Transverse colon (tissue), 4 donors: ENCODE results near the gene ZNF362. TPM values are rescaled to one million over a fixed set of nuclear protein-coding genes. Genes with fewer than 3 reads are reported as not detected.

ENCODE experiments used
- DNase-seq: peaks from one replicate; pipeline ENCODE4 v3.0.0-alpha.2; 2019
- H3K27ac ChIP-seq, 4 donors: fragments of 200-600 bp; sonication (generic); 2 replicates each; pipeline ENCODE4 v1.5.1; 2016 to 2018; ENCODE audit warnings: inconsistent platforms in 4 of 4
- H3K27me3 ChIP-seq: fragments of 200-600 bp; sonication (generic); 2 replicates; pipeline ENCODE4 v1.5.1; 2017; ENCODE audit warnings: inconsistent platforms
- H3K36me3 ChIP-seq, 4 donors: fragments of 200-600 bp; sonication (generic); 2 replicates each; pipeline ENCODE4 v1.5.1; 2017 to 2019; ENCODE audit warnings: inconsistent platforms in 4 of 4
- H3K4me1 ChIP-seq, 4 donors: fragments of 200-600 bp; sonication (generic); 2 replicates each; pipeline ENCODE4 v1.5.1; 2017 to 2020; ENCODE audit warnings: inconsistent platforms in 4 of 4
- H3K4me3 ChIP-seq, 4 donors: fragments of 200-600 bp; sonication (generic); 1 replicate in 1 of 4; 2 replicates in 3 of 4; pipeline versions ENCODE4 v1.5.1 to v1.6.1; 2017 to 2019; ENCODE audit warnings: inconsistent platforms in 4 of 4
- H3K9me3 ChIP-seq, 2 donors: fragments of 200-600 bp; sonication (generic); 2 replicates each; pipeline ENCODE4 v1.5.1; 2017 to 2019; ENCODE audit warnings: inconsistent platforms in 2 of 2
- CTCF ChIP-seq, 5 experiments: fragments of 200-600 bp in 3 of 5; fragments of 450-650 bp in 2 of 5; sonication (generic) in 3 of 5; IDR thresholded peaks; 1 replicate in 2 of 5; 2 replicates in 3 of 5; pipeline ENCODE4 v1.5.1; 2016 to 2017; ENCODE audit warnings: antibody characterized with exemption in 5 of 5, inconsistent platforms in 3 of 5, mild to moderate bottlenecking in 2 of 5, moderate library complexity in 1 of 5
- EP300 ChIP-seq: sonication (generic); formaldehyde crosslinking; IDR thresholded peaks from one replicate; pipeline ENCODE4 v1.6.1; 2017; ENCODE audit warnings: antibody characterized with exemption, low read depth
- POLR2A ChIP-seq: fragments of 450-650 bp; IDR thresholded peaks from one replicate; pipeline ENCODE4 v1.6.1; 2016; ENCODE audit warnings: antibody characterized with exemption, mild to moderate bottlenecking, moderate library complexity
- POLR2AphosphoS5 ChIP-seq, 3 donors: sonication (generic); formaldehyde crosslinking; IDR thresholded peaks; one replicate each; pipeline ENCODE4 v1.6.1; 2016; ENCODE audit warnings: antibody characterized with exemption in 3 of 3
- WGBS, 2 donors: methylation state at CpG; one replicate each; pipeline ENCODE4 v1.1.5; 2018; ENCODE audit warnings: low coverage in 1 of 2; 5-methylcytosine and 5-hydroxymethylcytosine counted together
- in situ Hi-C, 4 donors: fragments of 200-750 bp; cut with MboI; loops; one replicate each; pipeline versions ENCODE4 v1.15.0 to v1.15.1; 2017; ENCODE audit warnings: low sequenced_read_pairs in 3 of 4, low pct_ligation_motif_present in 1 of 4, low pct_unique_long_range_greater_than_20kb in 1 of 4
- intact Hi-C: fragments of 100-400 bp; cut with DNase I; formaldehyde crosslinking; loops from one replicate; pipeline ENCODE4 v1.15.1; 2023; ENCODE audit warnings: low total_unique reads
- total RNA-seq, 4 donors: library from RNA; depleted of rRNA; stranded (reverse); fragments of >200 nt; gene quantifications; one replicate each; pipeline ENCODE4 v1.1.0, GENCODE V29; 2016

Gene ZNF362
- total RNA-seq, 4 donors from 2014 or later: 7.9 to 121 (median 12.1) TPM

- TF ChIP-seq EP300 (no peak), POLR2A (no peak)
- no peak for DNase-seq
- intact Hi-C loops (no loop called here), in situ Hi-C loops (no loop called here)
- 91 to 95% methylated on average over 2 to 5 of the region's 5 CpGs for WGBS, 2 donors
- Histone ChIP-seq H3K27me3 (no peaks in the 10 kb centered on the region), H3K27ac (no peak overlapping the region), H3K4me1 (peaks cover 0 to 5% (median 0%) of the 10 kb centered on the region in 4 donors), H3K9me3 (no peaks in the 10 kb centered on the region), H3K36me3 (no peaks in the 10 kb centered on the region), H3K4me3 (no peak overlapping the region)
Measured at GRCh38 chr1:33270379-33270778, 14.1 kb downstream of the ZNF362 start.

- Histone ChIP-seq H3K4me1 (peaks cover 0 to 5% (median 0%) of the 10 kb centered on the region in 4 donors), H3K9me3 (no peaks in the 10 kb centered on the region), H3K4me3 (no peak overlapping the region), H3K27ac (no peak overlapping the region), H3K36me3 (no peaks in the 10 kb centered on the region), H3K27me3 (no peaks in the 10 kb centered on the region)
- intact Hi-C loops (no loop called here), in situ Hi-C loops (no loop called here)
- TF ChIP-seq POLR2AphosphoS5 (IDR thresholded peaks at IDR 0.05): no peak
- no peak for TF ChIP-seq CTCF (IDR thresholded peaks at IDR 0.05)
- TF ChIP-seq POLR2A: no peak
- no peak for TF ChIP-seq EP300
- no peak for DNase-seq
- WGBS, 2 donors: 96% methylated on average over 7 of the region's 7 CpGs; no CpG with 5 or more reads in 1 of the 2 donors
Measured at GRCh38 chr1:33270808-33271465, 14.6 kb downstream of the ZNF362 start.

- intact Hi-C loops: no loop called here
- no peak for DNase-seq
- WGBS, 2 donors: 90% methylated on average over 13 of the region's 13 CpGs; no CpG with 5 or more reads in 1 of the 2 donors
- TF ChIP-seq CTCF (IDR thresholded peaks at IDR 0.05) (no peak), EP300 (no peak), POLR2A (no peak), POLR2AphosphoS5 (IDR thresholded peaks at IDR 0.05) (no peak)
- Histone ChIP-seq H3K27ac (no peak overlapping the region), H3K4me3 (no peak overlapping the region), H3K27me3 (no peaks in the 10 kb centered on the region), H3K36me3 (peaks cover 0 to 3% (median 0%) of the 10 kb centered on the region in 4 donors), H3K4me1 (peaks cover 0 to 5% (median 0%) of the 10 kb centered on the region in 4 donors), H3K9me3 (no peaks in the 10 kb centered on the region)
- in situ Hi-C loops: no loop called here
Measured at GRCh38 chr1:33271666-33272505, 15.6 kb downstream of the ZNF362 start.

- no peak for DNase-seq
- intact Hi-C loops (no loop called here), in situ Hi-C loops (no loop called here)
- Histone ChIP-seq H3K27me3 (no peaks in the 10 kb centered on the region), H3K9me3 (no peaks in the 10 kb centered on the region), H3K36me3 (peaks cover 0 to 7% (median 0%) of the 10 kb centered on the region in 4 donors), H3K4me1 (peaks cover 0 to 5% (median 0%) of the 10 kb centered on the region in 4 donors), H3K27ac (no peak overlapping the region), H3K4me3 (no peak overlapping the region)
- TF ChIP-seq CTCF (IDR thresholded peaks at IDR 0.05) (no peak), EP300 (no peak)
- WGBS, 2 donors: 66 to 80% methylated on average over 3 of the region's 3 CpGs
Measured at GRCh38 chr1:33272509-33272908, 16.2 kb downstream of the ZNF362 start.
